Measurements from ENCODE around the gene TFPI.

GRCh38 chr2:187523325-187523724 lies 30.9 kb downstream of the TFPI start:
- TF ChIP-seq, protein P1, sequence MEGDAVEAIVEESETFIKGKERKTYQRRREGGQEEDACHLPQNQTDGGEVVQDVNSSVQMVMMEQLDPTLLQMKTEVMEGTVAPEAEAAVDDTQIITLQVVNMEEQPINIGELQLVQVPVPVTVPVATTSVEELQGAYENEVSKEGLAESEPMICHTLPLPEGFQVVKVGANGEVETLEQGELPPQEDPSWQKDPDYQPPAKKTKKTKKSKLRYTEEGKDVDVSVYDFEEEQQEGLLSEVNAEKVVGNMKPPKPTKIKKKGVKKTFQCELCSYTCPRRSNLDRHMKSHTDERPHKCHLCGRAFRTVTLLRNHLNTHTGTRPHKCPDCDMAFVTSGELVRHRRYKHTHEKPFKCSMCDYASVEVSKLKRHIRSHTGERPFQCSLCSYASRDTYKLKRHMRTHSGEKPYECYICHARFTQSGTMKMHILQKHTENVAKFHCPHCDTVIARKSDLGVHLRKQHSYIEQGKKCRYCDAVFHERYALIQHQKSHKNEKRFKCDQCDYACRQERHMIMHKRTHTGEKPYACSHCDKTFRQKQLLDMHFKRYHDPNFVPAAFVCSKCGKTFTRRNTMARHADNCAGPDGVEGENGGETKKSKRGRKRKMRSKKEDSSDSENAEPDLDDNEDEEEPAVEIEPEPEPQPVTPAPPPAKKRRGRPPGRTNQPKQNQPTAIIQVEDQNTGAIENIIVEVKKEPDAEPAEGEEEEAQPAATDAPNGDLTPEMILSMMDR (IDR thresholded peaks at IDR 0.05; ENCODE audit: borderline replicate concordance, extremely low read depth, low read length, poor library complexity, severe bottlenecking), result no peak
- no peak for TF ChIP-seq EZH2 (IDR thresholded peaks at IDR 0.05; ENCODE audit: borderline replicate concordance, low read depth, low read length, severe bottlenecking)

Measured in DND-41 (cell line).